HepG2 (cell line): ENCODE results near the gene IRF1. TPM values are rescaled to one million over a fixed set of nuclear protein-coding genes. Genes with fewer than 3 reads are reported as not detected.

Experiments used
- ATF2 ChIP-seq: sonication (generic); formaldehyde crosslinking; IDR thresholded peaks from 2 replicates; pipeline ENCODE4 v1.4.0; 2020; ENCODE audit warnings: missing genetic modification reagents
- CC2D1A ChIP-seq: sonication (generic); formaldehyde crosslinking; IDR thresholded peaks from 2 replicates; pipeline ENCODE4 v1.8.1; 2023; ENCODE audit warnings: mild to moderate bottlenecking, missing genetic modification reagents
- FOXA1 ChIP-seq, 2 experiments: fragments of 450-650 bp in 1 of 2; sonication (generic) in 1 of 2; formaldehyde crosslinking in 1 of 2; IDR thresholded peaks; 2 replicates each; pipeline versions ENCODE4 v1.4.0 to v1.6.1; 2016 to 2020; ENCODE audit warnings: missing genetic modification reagents in 1 of 2
- PATZ1 ChIP-seq: sonication (generic); formaldehyde crosslinking; IDR thresholded peaks from 2 replicates; pipeline ENCODE4 v1.4.0; 2020; ENCODE audit warnings: missing genetic modification reagents
- PHF20 ChIP-seq: sonication (generic); formaldehyde crosslinking; IDR thresholded peaks from 2 replicates; pipeline ENCODE4 v1.5.0; 2020; ENCODE audit warnings: mild to moderate bottlenecking, missing genetic modification reagents
- POGK ChIP-seq: sonication (generic); formaldehyde crosslinking; conservative IDR thresholded peaks from 2 replicates; pipeline ENCODE4 v1.8.0; 2022; ENCODE audit warnings: mild to moderate bottlenecking, moderate library complexity, missing genetic modification reagents
- THAP11 ChIP-seq: IDR thresholded peaks from 2 replicates; pipeline ENCODE4 v1.6.1; 2016; ENCODE audit warnings: missing biosample characterization, missing genetic modification reagents
- THAP7 ChIP-seq: sonication (generic); formaldehyde crosslinking; IDR thresholded peaks from 2 replicates; pipeline ENCODE4 v1.8.1; 2023; ENCODE audit warnings: mild to moderate bottlenecking, missing genetic modification reagents
- TMF1 ChIP-seq: sonication (generic); formaldehyde crosslinking; IDR thresholded peaks from 2 replicates; pipeline ENCODE4 v1.8.1; 2022; ENCODE audit warnings: low read depth, missing genetic modification reagents
- ZNF143 ChIP-seq: sonication (generic); formaldehyde crosslinking; IDR thresholded peaks from 2 replicates; pipeline ENCODE4 v1.4.0; 2020; ENCODE audit warnings: missing genetic modification reagents
- ZNF318 ChIP-seq: sonication (generic); formaldehyde crosslinking; IDR thresholded peaks from 2 replicates; pipeline ENCODE4 v1.4.0; 2020; ENCODE audit warnings: mild to moderate bottlenecking, missing genetic modification reagents
- ZNF432 ChIP-seq: sonication (generic); formaldehyde crosslinking; IDR thresholded peaks from 2 replicates; pipeline ENCODE4 v1.5.0; 2020; ENCODE audit warnings: missing genetic modification reagents, mild to moderate bottlenecking, borderline replicate concordance
- ZNF652 ChIP-seq: IDR thresholded peaks from 2 replicates; pipeline ENCODE4 v1.6.1; 2016; ENCODE audit warnings: low read depth, borderline replicate concordance
- ZNF788 ChIP-seq: sonication (generic); formaldehyde crosslinking; IDR thresholded peaks from 2 replicates; pipeline ENCODE4 v1.5.0; 2020; ENCODE audit warnings: mild to moderate bottlenecking, missing genetic modification reagents, borderline replicate concordance
- ZSCAN9 ChIP-seq: IDR thresholded peaks from 2 replicates; pipeline ENCODE4 v1.6.1; 2016; ENCODE audit warnings: borderline replicate concordance
- polyA plus RNA-seq, 8 experiments: library from polyadenylated mRNA; depleted of rRNA in 3 of 8; stranded (reverse) in 7 of 8; unstranded in 1 of 8; fragments of >200 nt; fragmentation: Illumina TruSeq in 4 of 8; extraction: Trizol in 4 of 8; gene quantifications; 2 replicates each; pipeline versions ENCODE4 v1.2.1 to v1.2.3, GENCODE V29; 2011 to 2016; ENCODE audit warnings: low read depth in 4 of 8, missing spikeins in 1 of 8, mixed read lengths in 1 of 8; ENCODE audit not compliant: insufficient read depth in 1 of 8
- total RNA-seq, 5 experiments: library from RNA; depleted of rRNA; stranded (reverse); fragments of >200 nt; fragmentation: Illumina TruSeq; extraction: Trizol; gene quantifications; 2 replicates each; pipeline ENCODE4 v1.2.3, GENCODE V29; 2016; ENCODE audit warnings: low read depth in 1 of 5

IRF1 gene
- total and polyA plus RNA-seq, 2 of the 13 experiments (the other 11 are each of a cell fraction or from before 2014, with no cell fraction given): 4.1 to 8.8 TPM

GRCh38 chr5:132455614-132456115 is 34.9 kb downstream of the IRF1 start (continued):
- TF ChIP-seq PHF20: no peak
- no peak for TF ChIP-seq ZNF788 (CRISPR knock-in tag)
- TF ChIP-seq POGK (CRISPR knock-in tag): no peak
- no peak for TF ChIP-seq ZNF318 (CRISPR knock-in tag)
- no peak for TF ChIP-seq ZSCAN9 (CRISPR knock-in tag)
- no peak for TF ChIP-seq ATF2
- TF ChIP-seq ZNF143 (CRISPR knock-in tag): no peak
- no peak for TF ChIP-seq THAP7
- no peak for TF ChIP-seq ZNF432
- no peak for TF ChIP-seq TMF1 (CRISPR knock-in tag)
- no peak for TF ChIP-seq CC2D1A (CRISPR knock-in tag)
- no peak for TF ChIP-seq THAP11 (CRISPR knock-in tag)
- TF ChIP-seq PATZ1 (CRISPR knock-in tag): 0 out of 2 replicates have a peak, but pooled peaks have one; percentile 20
- no peak for TF ChIP-seq ZNF652 (CRISPR knock-in tag)
- no peak for TF ChIP-seq FOXA1 (IDR thresholded peaks at IDR 0.05)
- TF ChIP-seq FOXA1 (CRISPR knock-in tag; IDR thresholded peaks at IDR 0.05): no peak
